HEK293 (cell line): ENCODE results near the gene ZBTB20.

Source experiments
- BCL6B ChIP-seq: fragments of 450-650 bp; formaldehyde crosslinking; IDR thresholded peaks from 2 replicates; pipeline ENCODE4 v1.5.1; 2017; ENCODE audit warnings: missing biosample characterization, missing genetic modification characterization
- CTCF ChIP-seq: fragments of 450-650 bp; formaldehyde crosslinking; IDR thresholded peaks from 2 replicates; pipeline ENCODE4 v1.5.1; 2016; ENCODE audit warnings: missing biosample characterization, missing genetic modification characterization
- HOXD13 ChIP-seq: sonication (generic); formaldehyde crosslinking; IDR thresholded peaks from 2 replicates; pipeline ENCODE4 v1.8.0; 2022; ENCODE audit warnings: missing genetic modification reagents, borderline replicate concordance
- REST ChIP-seq: fragments of 450-650 bp; formaldehyde crosslinking; IDR thresholded peaks from 2 replicates; pipeline ENCODE4 v1.5.1; 2016; ENCODE audit warnings: missing biosample characterization, missing genetic modification characterization
- ZNF157 ChIP-seq: fragments of 450-650 bp; formaldehyde crosslinking; IDR thresholded peaks from 2 replicates; pipeline ENCODE4 v1.5.1; 2016; ENCODE audit warnings: missing biosample characterization, missing genetic modification characterization
- ZNF280D ChIP-seq: fragments of 450-650 bp; formaldehyde crosslinking; IDR thresholded peaks from 2 replicates; pipeline ENCODE4 v1.5.1; 2016; ENCODE audit warnings: missing biosample characterization, missing genetic modification characterization
- ZNF335 ChIP-seq: fragments of 450-650 bp; formaldehyde crosslinking; conservative IDR thresholded peaks from 2 replicates; pipeline ENCODE4 v1.5.1; 2016; ENCODE audit warnings: missing biosample characterization, missing genetic modification characterization
- ZNF341 ChIP-seq: fragments of 450-650 bp; formaldehyde crosslinking; IDR thresholded peaks from 2 replicates; pipeline ENCODE4; 2016; ENCODE audit warnings: low read depth, missing biosample characterization, missing genetic modification characterization
- ZNF549 ChIP-seq: fragments of 450-650 bp; IDR thresholded peaks from 2 replicates; pipeline ENCODE4 v1.5.1; 2018; ENCODE audit warnings: missing biosample characterization, missing genetic modification characterization, mild to moderate bottlenecking, inconsistent platforms, moderate library complexity
- ZNF791 ChIP-seq: fragments of 450-650 bp; formaldehyde crosslinking; IDR thresholded peaks from 2 replicates; pipeline ENCODE4 v1.5.1; 2016; ENCODE audit warnings: missing biosample characterization, missing genetic modification characterization

- no peak for TF ChIP-seq ZNF549 (tag by site-specific recombination)
- no peak for TF ChIP-seq HOXD13 (CRISPR knock-in tag)
- TF ChIP-seq CTCF (tag by site-specific recombination): no peak
- TF ChIP-seq BCL6B (tag by site-specific recombination): no peak
- no peak for TF ChIP-seq REST (tag by site-specific recombination)
- no peak for TF ChIP-seq ZNF791 (tag by site-specific recombination)
- no peak for TF ChIP-seq ZNF280D (tag by site-specific recombination)
- TF ChIP-seq ZNF341 (tag by site-specific recombination): no peak
- no peak for TF ChIP-seq ZNF157
- TF ChIP-seq ZNF335: no peak
Observed at GRCh38 chr3:114487502-114487901, 659.6 kb downstream of the ZBTB20 start.
